ENCODE results near the gene ZNF462. TPM values are rescaled to one million over a fixed set of nuclear protein-coding genes. Genes with fewer than 3 reads are reported as not detected.

The ZNF462 gene
- polyA plus RNA-seq, 3 donors = not detected

- Mint-ChIP-seq H3K9me3 (peaks cover 0 to 16% (median 7%) of the 10 kb centered on the region in 7 donors), H3K4me1 (no peaks in the 10 kb centered on the region), H3K4me3 (no peak overlapping the region), H3K27me3 (ENCODE audit: low read depth in 3 of 3) (peaks cover 0 to 3% (median 0%) of the 10 kb centered on the region in 3 donors), H3K36me3 (no peaks in the 10 kb centered on the region), H3K27ac (no peak overlapping the region)
- Histone ChIP-seq H3K36me3 (replicated peaks in 1 of 2; ENCODE audit: control insufficient read depth in 1 of 2, insufficient read depth in 2 of 2, low read length in 2 of 2) (no peaks in the 10 kb centered on the region), H3K27me3 (ENCODE audit: control insufficient read depth in 2 of 2, insufficient read depth in 2 of 2, low read length in 2 of 2) (no peaks in the 10 kb centered on the region), H4K20me1 (ENCODE audit: insufficient read depth, low read length) (no peaks in the 10 kb centered on the region), H3K27ac (ENCODE audit: low read depth in 1 of 2, low read length in 2 of 2) (no peak overlapping the region), H3K4me2 (replicated peaks; ENCODE audit: extremely low read depth, low read length, poor library complexity, severe bottlenecking) (no peak overlapping the region), H3K4me1 (ENCODE audit: control insufficient read depth in 1 of 2, insufficient read depth in 2 of 2, low read length in 2 of 2) (no peaks in the 10 kb centered on the region), H3K4me3 (replicated peaks in 1 of 3; ENCODE audit: low read depth in 2 of 3, low read length in 3 of 3) (no peak overlapping the region), H2AFZ (ENCODE audit: insufficient read depth, low read depth, low read length, poor library complexity, severe bottlenecking) (no peak overlapping the region), H3K79me2 (ENCODE audit: insufficient read depth, low read length) (no peaks in the 10 kb centered on the region), H3K9ac (ENCODE audit: insufficient read depth, low read length, poor library complexity, severe bottlenecking) (no peak overlapping the region), H3K9me3 (replicated peaks in 1 of 2; ENCODE audit: control insufficient read depth in 1 of 2, insufficient read depth in 1 of 2, low read length in 2 of 2) (peaks cover 0 to 4% of the 10 kb centered on the region in 2 donors)
- 91% methylated on average over 1 of the region's 4 CpGs for WGBS (ENCODE audit: insufficient coverage)
- TF ChIP-seq CTCF (IDR thresholded peaks at IDR 0.05) = no peak
- intact Hi-C loops (cut with micrococcal nuclease) = no loop called here
- no peak for DNase-seq
Observed at GRCh38 chr9:107016383-107016782, 153.4 kb downstream of the ZNF462 start.

- intact Hi-C loops (cut with micrococcal nuclease) = no loop called here
- Histone ChIP-seq H3K9me3 (replicated peaks in 1 of 2; ENCODE audit: control insufficient read depth in 1 of 2, insufficient read depth in 1 of 2, low read length in 2 of 2) (peaks cover 0 to 4% of the 10 kb centered on the region in 2 donors), H4K20me1 (ENCODE audit: insufficient read depth, low read length) (no peaks in the 10 kb centered on the region), H3K4me1 (ENCODE audit: control insufficient read depth in 1 of 2, insufficient read depth in 2 of 2, low read length in 2 of 2) (no peaks in the 10 kb centered on the region), H3K4me2 (replicated peaks; ENCODE audit: extremely low read depth, low read length, poor library complexity, severe bottlenecking) (no peak overlapping the region), H3K4me3 (replicated peaks in 1 of 3; ENCODE audit: low read depth in 2 of 3, low read length in 3 of 3) (no peak overlapping the region), H3K36me3 (replicated peaks in 1 of 2; ENCODE audit: control insufficient read depth in 1 of 2, insufficient read depth in 2 of 2, low read length in 2 of 2) (no peaks in the 10 kb centered on the region), H3K79me2 (ENCODE audit: insufficient read depth, low read length) (no peaks in the 10 kb centered on the region), H3K9ac (ENCODE audit: insufficient read depth, low read length, poor library complexity, severe bottlenecking) (no peak overlapping the region), H2AFZ (ENCODE audit: insufficient read depth, low read depth, low read length, poor library complexity, severe bottlenecking) (no peak overlapping the region), H3K27me3 (ENCODE audit: control insufficient read depth in 2 of 2, insufficient read depth in 2 of 2, low read length in 2 of 2) (no peaks in the 10 kb centered on the region), H3K27ac (ENCODE audit: low read depth in 1 of 2, low read length in 2 of 2) (no peak overlapping the region)
- no peaks in the 10 kb centered on the region for H3K36me3 Mint-ChIP-seq
- TF ChIP-seq CTCF (IDR thresholded peaks at IDR 0.05) = no peak
- H3K27me3 Mint-ChIP-seq (ENCODE audit: low read depth in 3 of 3) = peaks cover 0 to 3% (median 1%) of the 10 kb centered on the region in 3 donors
- WGBS (ENCODE audit: insufficient coverage) = 96% methylated on average over 2 of the region's 5 CpGs
- no peak for DNase-seq
- H3K9me3 Mint-ChIP-seq = peaks cover 3 to 15% (median 7%) of the 10 kb centered on the region in 7 donors
- no peaks in the 10 kb centered on the region for H3K4me1 Mint-ChIP-seq
- H3K27ac Mint-ChIP-seq = peak overlapping the region in 1 of 7 donors; percentile 30
- H3K4me3 Mint-ChIP-seq = no peak overlapping the region
Observed at GRCh38 chr9:107018861-107019545, 156.0 kb downstream of the ZNF462 start.
